Lung (tissue), 12 donors: ENCODE measurements around the gene GLUL. TPM values are rescaled to one million over a fixed set of nuclear protein-coding genes. Genes with fewer than 3 reads are reported as not detected.
A peak's percentile ranks its signal among the peaks of the same experiment; 100 is the strongest.

Experiments used
- ATAC-seq: fragments of 200-7000 bp; cut with Tn5 transposase; one replicate; pipeline ENCODE4 v1.9.1; 2020; ENCODE audit warnings: moderate number of reproducible peaks; ENCODE audit not compliant: insufficient read depth, low FRiP score
- DNase-seq, 3 donors: peaks; one replicate each; pipeline ENCODE4 v3.0.0-alpha.2; 2013 to 2017
- H3K27ac ChIP-seq, 2 donors: one replicate each; pipeline ENCODE4 v1.5.1; 2013; ENCODE audit warnings: mild to moderate bottlenecking in 2 of 2, moderate library complexity in 2 of 2, control low read depth in 1 of 2, inconsistent platforms in 1 of 2, low read depth in 1 of 2, low read length in 1 of 2
- H3K27me3 ChIP-seq, 3 donors: one replicate each; pipeline ENCODE4 v1.5.1; 2013; ENCODE audit warnings: low read length in 2 of 3; ENCODE audit not compliant: control insufficient read depth in 3 of 3, insufficient read depth in 3 of 3
- H3K36me3 ChIP-seq, 4 donors: one replicate each; pipeline ENCODE4 v1.5.1; 2013; ENCODE audit warnings: low read length in 4 of 4, mild to moderate bottlenecking in 1 of 4, moderate library complexity in 1 of 4; ENCODE audit not compliant: control insufficient read depth in 4 of 4, insufficient read depth in 4 of 4
- H3K4me1 ChIP-seq, 5 donors: one replicate each; pipeline ENCODE4 v1.5.1; 2013; ENCODE audit warnings: low read length in 5 of 5, mild to moderate bottlenecking in 2 of 5, moderate library complexity in 1 of 5; ENCODE audit not compliant: control insufficient read depth in 5 of 5, insufficient read depth in 5 of 5
- H3K4me3 ChIP-seq: one replicate; pipeline ENCODE4 v1.5.1; 2013; ENCODE audit warnings: mild to moderate bottlenecking, control low read depth, moderate library complexity
- H3K9ac ChIP-seq, 2 donors: one replicate each; pipeline ENCODE4 v1.5.1; 2013; ENCODE audit warnings: low read length in 2 of 2, control low read depth in 1 of 2; ENCODE audit not compliant: insufficient read depth in 1 of 2
- H3K9me3 ChIP-seq, 4 donors: one replicate each; pipeline ENCODE4 v1.5.1; 2013; ENCODE audit warnings: low read length in 3 of 4, mild to moderate bottlenecking in 1 of 4, moderate library complexity in 1 of 4; ENCODE audit not compliant: control insufficient read depth in 4 of 4, insufficient read depth in 3 of 4
- WGBS, 2 donors: extraction: QIAGEN DNeasy Blood & Tissue Kit; methylation state at CpG; one replicate each; pipeline ENCODE4 v1.1.7; 2013; 5-methylcytosine and 5-hydroxymethylcytosine counted together
- polyA plus RNA-seq, 2 donors: library from polyadenylated mRNA; stranded (reverse); fragments of 200-250 nt; gene quantifications; one replicate each; pipeline ENCODE4 v1.2.1, GENCODE V29; 2013
- total RNA-seq, 2 donors: library from RNA; depleted of rRNA in 1 of 2; stranded (reverse); fragments of >200 nt in 1 of 2; gene quantifications; one replicate each; pipeline ENCODE4 v1.2.1, GENCODE V29; 2014 to 2021
- TF ChIP-seq, protein P1 (sequence below): IDR thresholded peaks from 2 replicates; pipeline ENCODE4 v1.5.1; 2012; ENCODE audit warnings: mild to moderate bottlenecking; ENCODE audit errors: control extremely low read depth, extremely low read depth
- donor health status: control.
- donor health status: control.
- donor health status: Bipolar disorder and iron deficiency.
- donor health status: healthy.
- donor health status: DM: yes; HTN: yes; CAD: no.

GLUL gene
- total and polyA plus RNA-seq, 4 donors, result 209 to 2,889 (median 1,186) TPM

DNA sequence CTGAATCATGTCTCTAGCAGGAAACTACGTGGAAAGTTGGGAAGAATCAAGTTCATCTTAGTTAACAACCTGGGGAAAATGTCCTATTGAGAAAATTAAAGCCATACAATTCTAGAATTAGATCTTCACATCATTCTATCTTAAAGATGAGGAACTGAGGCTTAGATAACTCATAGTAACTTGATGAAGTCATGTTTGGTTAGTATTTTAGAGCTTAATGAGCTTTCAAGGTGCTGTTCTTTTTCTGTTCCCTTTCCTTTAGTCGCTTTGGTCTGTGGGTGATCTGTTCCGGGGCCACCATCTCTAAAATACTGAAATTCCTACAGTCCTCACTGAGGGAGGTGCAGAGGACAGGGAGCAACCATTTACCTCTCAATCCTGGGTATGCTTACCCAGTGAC, 4.3 kb upstream of the GLUL start:
- DNase-seq, result no peak
- Histone ChIP-seq H3K27ac (no peak overlapping the region), H3K36me3 (peaks cover 0 to 3% (median 0%) of the 10 kb centered on the region in 4 donors), H3K9me3 (no peaks in the 10 kb centered on the region), H3K4me3 (no peak overlapping the region), H3K27me3 (no peaks in the 10 kb centered on the region), H3K4me1 (peaks cover 0 to 29% (median 3%) of the 10 kb centered on the region in 5 donors), H3K9ac (no peak overlapping the region)
- 83 to 86% methylated on average over 3 of the region's 3 CpGs for WGBS, 2 donors
- TF ChIP-seq, protein P1, sequence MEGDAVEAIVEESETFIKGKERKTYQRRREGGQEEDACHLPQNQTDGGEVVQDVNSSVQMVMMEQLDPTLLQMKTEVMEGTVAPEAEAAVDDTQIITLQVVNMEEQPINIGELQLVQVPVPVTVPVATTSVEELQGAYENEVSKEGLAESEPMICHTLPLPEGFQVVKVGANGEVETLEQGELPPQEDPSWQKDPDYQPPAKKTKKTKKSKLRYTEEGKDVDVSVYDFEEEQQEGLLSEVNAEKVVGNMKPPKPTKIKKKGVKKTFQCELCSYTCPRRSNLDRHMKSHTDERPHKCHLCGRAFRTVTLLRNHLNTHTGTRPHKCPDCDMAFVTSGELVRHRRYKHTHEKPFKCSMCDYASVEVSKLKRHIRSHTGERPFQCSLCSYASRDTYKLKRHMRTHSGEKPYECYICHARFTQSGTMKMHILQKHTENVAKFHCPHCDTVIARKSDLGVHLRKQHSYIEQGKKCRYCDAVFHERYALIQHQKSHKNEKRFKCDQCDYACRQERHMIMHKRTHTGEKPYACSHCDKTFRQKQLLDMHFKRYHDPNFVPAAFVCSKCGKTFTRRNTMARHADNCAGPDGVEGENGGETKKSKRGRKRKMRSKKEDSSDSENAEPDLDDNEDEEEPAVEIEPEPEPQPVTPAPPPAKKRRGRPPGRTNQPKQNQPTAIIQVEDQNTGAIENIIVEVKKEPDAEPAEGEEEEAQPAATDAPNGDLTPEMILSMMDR, result no peak
- no peak for ATAC-seq

DNA sequence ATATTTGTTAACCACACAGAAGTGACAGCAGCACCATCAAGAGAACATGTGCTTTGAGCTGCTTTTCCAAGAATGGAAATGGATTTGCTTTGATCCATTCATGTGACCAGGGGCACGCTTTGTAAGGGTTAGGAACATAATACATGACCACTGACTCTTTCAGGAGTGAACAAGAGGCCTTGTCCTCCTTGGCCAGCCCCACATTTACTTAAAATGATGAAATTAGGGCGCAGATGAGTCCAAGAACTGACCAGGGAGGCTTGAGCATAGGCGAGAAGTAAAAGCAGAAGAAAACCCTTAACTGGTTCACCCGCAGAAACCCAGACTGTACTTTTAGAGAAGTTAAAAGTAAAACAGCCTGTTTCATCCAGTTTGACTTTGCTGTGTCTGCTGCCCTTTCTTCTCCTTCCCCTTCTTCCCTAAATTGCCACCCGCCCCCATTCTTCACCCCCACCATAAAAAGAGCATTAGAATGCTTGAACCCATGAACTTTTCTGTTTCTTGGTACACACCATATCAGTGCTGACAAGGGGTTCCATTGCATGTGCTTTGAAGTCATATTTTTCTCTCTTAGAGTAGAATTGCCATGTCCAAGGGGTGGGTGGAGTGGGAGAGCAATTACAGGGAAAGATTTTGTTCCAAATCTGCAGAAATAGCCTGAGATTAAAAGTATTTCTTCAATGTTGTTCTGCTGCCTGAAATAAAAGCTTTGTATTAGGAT, 2.6 kb upstream of the GLUL start:
- Histone ChIP-seq H3K4me3 (no peak overlapping the region), H3K9ac (no peak overlapping the region), H3K9me3 (no peaks in the 10 kb centered on the region), H3K4me1 (peaks cover 0 to 30% (median 3%) of the 10 kb centered on the region in 5 donors), H3K27me3 (no peaks in the 10 kb centered on the region), H3K36me3 (peaks cover 0 to 9% (median 2%) of the 10 kb centered on the region in 4 donors), H3K27ac (peak overlapping the region in 1 of 2 donors; percentile 37)
- DNase-seq (no peak), ATAC-seq (no peak)
- 36 to 61% methylated on average over 5 of the region's 5 CpGs for WGBS, 2 donors
- TF ChIP-seq, protein P1, result no peak

DNA sequence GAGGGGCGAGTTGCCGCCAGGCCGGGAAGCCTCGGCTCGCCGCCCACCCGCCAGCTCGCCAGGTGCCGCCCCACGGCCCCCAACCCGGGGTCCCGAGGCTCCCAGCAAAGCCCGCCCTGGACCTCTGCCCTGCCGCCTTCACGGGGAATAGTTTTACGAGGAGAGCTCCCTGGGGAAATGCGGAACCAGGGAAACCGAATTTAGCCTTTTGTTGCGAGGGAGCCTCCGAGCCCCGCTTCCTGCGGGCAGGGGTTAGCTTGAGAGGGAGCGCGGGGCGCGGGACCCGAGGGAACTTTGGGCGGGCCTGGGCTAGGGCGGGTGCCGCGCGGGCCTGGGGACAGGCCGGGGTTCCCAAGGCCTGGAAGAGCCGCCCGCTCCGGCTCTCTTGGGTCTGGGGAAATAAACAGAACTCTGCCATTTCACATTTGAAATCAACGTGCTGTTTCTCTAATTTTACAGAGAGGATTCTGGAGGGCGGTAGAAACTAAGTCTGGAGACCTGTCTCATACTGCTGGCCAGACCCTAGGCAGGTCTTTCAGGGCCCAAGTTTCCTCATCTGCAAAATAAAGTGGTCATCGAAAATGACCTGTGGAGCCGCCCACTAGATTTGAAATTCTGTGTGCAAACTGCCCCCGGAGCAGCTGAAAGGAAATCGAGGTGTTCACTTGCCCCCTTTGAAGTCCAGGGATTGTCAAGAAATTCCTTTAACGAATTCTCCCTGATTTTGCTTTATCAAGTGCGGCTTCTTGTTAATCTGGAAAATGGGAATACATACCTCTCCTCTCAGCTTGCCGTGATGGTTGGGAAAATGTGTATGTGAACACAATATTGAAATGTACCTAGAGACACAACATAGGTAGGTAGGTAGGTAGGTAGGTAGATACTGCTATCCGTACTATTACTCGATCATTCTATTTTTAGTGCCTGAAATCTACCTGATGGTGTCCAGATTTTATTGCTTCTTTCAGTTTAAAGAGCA, 749 bp upstream of the GLUL start:
- H3K4me1 ChIP-seq, result peaks cover 0 to 29% (median 3%) of the 10 kb centered on the region in 5 donors
- no peaks in the 10 kb centered on the region for H3K27me3 ChIP-seq
- ATAC-seq (peak; percentile 1), DNase-seq (no peak)
- WGBS, 2 donors, result 13 to 14% methylated on average over 41 to 47 of the region's 47 CpGs
- peak overlapping the region; percentile 95 to 99 for H3K27ac ChIP-seq
- H3K4me3 ChIP-seq, result peak overlapping the region; percentile 74
- TF ChIP-seq, protein P1, result no peak
- peak overlapping the region; percentile 59 to 89 for H3K9ac ChIP-seq
- H3K36me3 ChIP-seq, result peaks cover 8 to 24% (median 12%) of the 10 kb centered on the region in 4 donors
- H3K9me3 ChIP-seq, result no peaks in the 10 kb centered on the region
